OCI-LY7 (cell line): ENCODE results near the gene DBN1.

Experiments
- EZH2phosphoT487 ChIP-seq: fragments of 200-600 bp; sonication (generic); IDR thresholded peaks from 2 replicates; pipeline ENCODE4 v1.6.1; 2018; ENCODE audit warnings: low read depth, borderline replicate concordance, mild to moderate bottlenecking, mixed run types, antibody characterized with exemption, low read length, moderate library complexity, mixed read lengths
- TF ChIP-seq, protein P1 (sequence below): fragments of 200-600 bp; sonication (generic); conservative IDR thresholded peaks from 2 replicates; pipeline ENCODE4 v1.5.1; 2014; ENCODE audit warnings: mild to moderate bottlenecking, antibody characterized with exemption, low read length, moderate library complexity, mixed read lengths

DNA sequence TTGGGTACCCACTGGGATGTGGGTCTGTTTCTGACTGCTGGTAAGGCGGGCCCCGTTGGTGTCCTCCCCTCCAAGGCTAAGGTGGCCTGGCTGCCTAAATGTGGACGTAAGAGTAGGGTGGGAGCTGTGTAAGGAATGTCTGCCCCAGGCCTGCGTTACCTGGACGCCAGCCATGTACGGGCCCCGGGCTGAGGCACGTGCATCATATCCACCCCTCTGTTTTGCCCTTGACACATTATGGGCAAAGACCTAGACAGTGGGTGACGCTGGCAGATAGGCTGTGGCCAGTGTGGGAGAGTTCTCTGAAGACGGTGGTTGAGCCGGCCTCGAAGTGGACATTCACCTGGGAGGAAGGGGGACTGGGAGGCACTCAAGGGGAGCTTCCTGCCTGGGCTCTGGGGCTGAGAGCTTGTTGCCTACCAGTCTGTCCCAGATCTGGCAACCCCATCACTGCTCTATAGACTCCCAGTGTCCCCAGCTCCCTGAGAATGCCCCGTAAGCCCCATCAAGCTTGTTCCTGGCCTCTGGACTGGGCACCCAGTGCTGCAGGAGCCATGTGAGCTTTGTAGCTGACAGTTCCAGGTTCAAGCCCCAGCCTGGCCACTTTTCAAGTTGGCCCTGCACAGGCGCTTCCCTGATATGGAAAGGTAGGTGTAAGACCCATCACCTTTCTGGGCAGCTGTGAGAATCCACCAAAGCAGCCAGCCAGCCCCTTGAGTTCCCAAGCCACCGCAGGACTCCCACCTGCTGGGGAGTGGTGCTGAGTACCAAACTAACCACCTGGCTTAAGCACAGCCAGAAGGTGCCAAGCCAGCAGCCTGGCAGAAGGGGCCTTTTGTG lies 30.1 kb downstream of the DBN1 start:
- TF ChIP-seq, protein P1, sequence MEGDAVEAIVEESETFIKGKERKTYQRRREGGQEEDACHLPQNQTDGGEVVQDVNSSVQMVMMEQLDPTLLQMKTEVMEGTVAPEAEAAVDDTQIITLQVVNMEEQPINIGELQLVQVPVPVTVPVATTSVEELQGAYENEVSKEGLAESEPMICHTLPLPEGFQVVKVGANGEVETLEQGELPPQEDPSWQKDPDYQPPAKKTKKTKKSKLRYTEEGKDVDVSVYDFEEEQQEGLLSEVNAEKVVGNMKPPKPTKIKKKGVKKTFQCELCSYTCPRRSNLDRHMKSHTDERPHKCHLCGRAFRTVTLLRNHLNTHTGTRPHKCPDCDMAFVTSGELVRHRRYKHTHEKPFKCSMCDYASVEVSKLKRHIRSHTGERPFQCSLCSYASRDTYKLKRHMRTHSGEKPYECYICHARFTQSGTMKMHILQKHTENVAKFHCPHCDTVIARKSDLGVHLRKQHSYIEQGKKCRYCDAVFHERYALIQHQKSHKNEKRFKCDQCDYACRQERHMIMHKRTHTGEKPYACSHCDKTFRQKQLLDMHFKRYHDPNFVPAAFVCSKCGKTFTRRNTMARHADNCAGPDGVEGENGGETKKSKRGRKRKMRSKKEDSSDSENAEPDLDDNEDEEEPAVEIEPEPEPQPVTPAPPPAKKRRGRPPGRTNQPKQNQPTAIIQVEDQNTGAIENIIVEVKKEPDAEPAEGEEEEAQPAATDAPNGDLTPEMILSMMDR: no peak
- TF ChIP-seq EZH2phosphoT487: no peak
